Thymus (tissue), 11 donors: ENCODE results near the gene KLHL10. TPM values are rescaled to one million over a fixed set of nuclear protein-coding genes. Genes with fewer than 3 reads are reported as not detected.

ENCODE experiments used
- DNase-seq, 9 donors: peaks; one replicate each; pipeline ENCODE4 v3.0.0-alpha.2; 2013; ENCODE audit warnings: low spot score in 9 of 9, low read depth in 6 of 9, missing footprints in 1 of 9
- H3K27ac ChIP-seq, 2 donors: one replicate each; pipeline ENCODE4 v1.5.1; 2013; ENCODE audit warnings: control low read depth in 1 of 2, low read depth in 1 of 2, low read length in 1 of 2, mild to moderate bottlenecking in 1 of 2, moderate library complexity in 1 of 2
- H3K27me3 ChIP-seq, 2 donors: one replicate each; pipeline ENCODE4 v1.5.1; 2013; ENCODE audit warnings: low read length in 1 of 2; ENCODE audit not compliant: control insufficient read depth in 2 of 2, insufficient read depth in 1 of 2
- H3K36me3 ChIP-seq, 2 donors: one replicate each; pipeline ENCODE4 v1.5.1; 2013; ENCODE audit warnings: low read length in 1 of 2, mild to moderate bottlenecking in 1 of 2, moderate library complexity in 1 of 2; ENCODE audit not compliant: control insufficient read depth in 2 of 2, insufficient read depth in 2 of 2
- H3K4me1 ChIP-seq, 2 donors: one replicate each; pipeline ENCODE4 v1.5.1; 2013; ENCODE audit warnings: low read length in 2 of 2; ENCODE audit not compliant: control insufficient read depth in 2 of 2, insufficient read depth in 2 of 2
- H3K4me3 ChIP-seq, 2 donors: one replicate each; pipeline ENCODE4 v1.5.1; 2013; ENCODE audit warnings: low read length in 2 of 2, control low read depth in 1 of 2, mild to moderate bottlenecking in 1 of 2
- H3K9me3 ChIP-seq, 2 donors: one replicate each; pipeline ENCODE4 v1.5.1; 2013; ENCODE audit warnings: low read length in 1 of 2, mild to moderate bottlenecking in 1 of 2; ENCODE audit not compliant: control insufficient read depth in 2 of 2, insufficient read depth in 1 of 2
- WGBS: extraction: QIAGEN DNeasy Blood & Tissue Kit; methylation state at CpG from one replicate; pipeline ENCODE4 v1.1.7; 2013; 5-methylcytosine and 5-hydroxymethylcytosine counted together
- polyA plus RNA-seq: library from polyadenylated mRNA; stranded (reverse); fragments of 200-250 nt; gene quantifications from one replicate; pipeline ENCODE4 v1.2.3, GENCODE V29; 2013
- total RNA-seq: library from RNA; stranded (reverse); fragments of 120-200 nt; gene quantifications from one replicate; pipeline ENCODE4 v1.2.4, GENCODE V29; 2013
- donor health status: healthy.

KLHL10 gene
- total and polyA plus RNA-seq, 2 donors: 0.14 TPM; not detected in 1

DNA sequence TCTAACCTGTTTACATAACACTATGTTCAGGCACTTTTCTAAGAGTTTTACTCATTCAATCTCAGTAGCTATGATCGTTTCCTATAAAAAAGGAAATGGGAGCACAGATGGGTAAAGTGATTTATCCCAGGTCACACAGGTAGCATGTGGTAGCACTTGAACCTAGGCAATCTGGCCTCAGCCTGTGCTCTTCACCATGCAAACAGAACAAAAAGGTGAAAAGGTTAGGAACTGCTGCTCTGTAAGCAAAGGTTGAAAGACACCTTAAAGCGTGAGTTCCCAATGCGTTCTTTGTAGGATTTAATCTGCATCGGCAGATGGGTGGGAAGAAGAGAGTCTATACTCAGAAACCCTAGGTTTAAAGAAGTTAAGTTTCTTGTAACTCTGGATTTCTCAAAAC, 42.5 kb downstream of the KLHL10 start:
- Histone ChIP-seq H3K4me1 (no peaks in the 10 kb centered on the region), H3K36me3 (peaks cover 62 to 70% of the 10 kb centered on the region in 2 donors), H3K27ac (no peak overlapping the region), H3K9me3 (no peaks in the 10 kb centered on the region), H3K4me3 (no peak overlapping the region), H3K27me3 (no peaks in the 10 kb centered on the region)
- no peak for DNase-seq
- WGBS: 96% methylated on average over 4 of the region's 4 CpGs

DNA sequence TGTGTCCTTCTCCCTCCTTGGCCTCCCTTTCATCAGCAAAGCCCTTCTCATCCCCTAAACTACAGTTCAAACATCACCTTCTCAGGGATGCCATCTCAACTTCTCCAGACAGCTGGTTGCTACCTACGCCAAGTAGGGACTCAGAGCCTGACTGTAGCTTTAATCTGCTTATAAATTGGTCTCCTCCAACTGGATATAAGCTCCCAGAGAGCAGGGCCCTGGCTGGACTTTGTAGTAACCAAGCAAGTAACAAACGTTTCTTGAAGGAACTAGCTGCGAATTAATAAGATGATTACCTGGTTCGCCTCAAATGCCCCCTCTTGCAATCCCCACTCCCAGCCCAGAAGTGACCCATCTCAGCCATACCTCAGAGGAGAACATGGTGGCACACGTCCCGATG, 45.1 kb downstream of the KLHL10 start:
- H3K9me3 ChIP-seq: no peaks in the 10 kb centered on the region
- WGBS: 96% methylated on average over 6 of the region's 6 CpGs

DNA sequence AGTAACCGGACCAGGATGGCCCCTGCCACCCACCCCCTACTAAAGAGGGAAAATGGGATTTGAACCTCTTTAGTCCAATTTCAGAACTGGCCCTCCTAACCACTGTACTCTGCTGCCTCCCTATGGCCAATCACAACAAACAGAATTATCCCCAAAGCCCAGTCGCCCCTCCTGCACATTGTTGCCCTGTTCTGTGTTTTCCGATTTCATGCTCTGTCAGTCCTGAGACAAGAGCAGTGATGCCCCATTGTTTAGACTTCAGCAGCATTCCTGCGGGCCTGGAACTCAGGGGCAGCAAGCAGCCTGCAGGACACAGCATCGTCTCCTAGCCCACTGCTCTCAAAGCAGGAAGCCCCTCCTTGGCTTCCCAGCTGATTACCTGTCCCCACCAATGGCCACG, 48.1 kb downstream of the KLHL10 start:
- H3K27me3 ChIP-seq: no peaks in the 10 kb centered on the region
- DNase-seq: peak in 1 of 9 donors; percentile 10
- no peak overlapping the region for H3K4me3 ChIP-seq
- no peaks in the 10 kb centered on the region for H3K9me3 ChIP-seq
- no peaks in the 10 kb centered on the region for H3K4me1 ChIP-seq
- WGBS: 97% methylated on average over 6 of the region's 6 CpGs
- H3K36me3 ChIP-seq: peaks cover 73 to 86% of the 10 kb centered on the region in 2 donors
- no peak overlapping the region for H3K27ac ChIP-seq

More for the DNA sequence above, 45.1 kb downstream of the KLHL10 start:
- Histone ChIP-seq H3K4me3 (no peak overlapping the region), H3K27me3 (no peaks in the 10 kb centered on the region), H3K27ac (no peak overlapping the region), H3K4me1 (no peaks in the 10 kb centered on the region), H3K36me3 (peaks cover 74 to 92% of the 10 kb centered on the region in 2 donors)
- DNase-seq: no peak

DNA sequence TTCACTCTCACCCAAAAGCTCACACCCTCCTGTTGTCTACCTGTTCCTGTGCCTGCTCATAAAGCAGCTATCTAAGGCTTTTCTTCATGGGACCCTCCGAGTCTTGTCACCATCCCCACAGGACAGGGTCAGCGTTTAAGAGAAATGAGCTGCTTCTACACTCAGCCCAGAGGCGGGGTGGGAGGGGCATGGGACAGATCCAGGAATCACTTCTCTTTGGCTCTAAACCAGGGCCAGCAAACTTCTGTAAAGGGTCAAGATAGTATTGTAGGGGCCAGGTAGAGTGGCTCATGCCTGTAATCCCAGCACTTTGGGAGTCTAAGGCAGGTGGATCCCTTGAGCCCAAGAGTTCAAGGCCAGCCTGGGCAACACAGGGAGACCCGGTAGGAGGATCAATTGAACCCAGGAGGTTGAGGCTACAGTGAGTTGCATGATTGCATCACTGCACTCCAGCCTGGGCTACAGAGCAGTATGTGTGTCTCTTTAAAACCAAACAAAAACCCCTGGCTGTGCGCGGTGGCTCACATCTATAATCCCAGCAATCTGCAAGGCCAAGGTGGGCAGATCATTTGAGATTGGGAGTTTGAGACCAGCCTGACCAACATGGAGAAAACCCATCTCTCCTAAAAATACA, 50.8 kb downstream of the KLHL10 start:
- DNase-seq: no peak
- 98% methylated on average over 6 of the region's 6 CpGs for WGBS

DNA sequence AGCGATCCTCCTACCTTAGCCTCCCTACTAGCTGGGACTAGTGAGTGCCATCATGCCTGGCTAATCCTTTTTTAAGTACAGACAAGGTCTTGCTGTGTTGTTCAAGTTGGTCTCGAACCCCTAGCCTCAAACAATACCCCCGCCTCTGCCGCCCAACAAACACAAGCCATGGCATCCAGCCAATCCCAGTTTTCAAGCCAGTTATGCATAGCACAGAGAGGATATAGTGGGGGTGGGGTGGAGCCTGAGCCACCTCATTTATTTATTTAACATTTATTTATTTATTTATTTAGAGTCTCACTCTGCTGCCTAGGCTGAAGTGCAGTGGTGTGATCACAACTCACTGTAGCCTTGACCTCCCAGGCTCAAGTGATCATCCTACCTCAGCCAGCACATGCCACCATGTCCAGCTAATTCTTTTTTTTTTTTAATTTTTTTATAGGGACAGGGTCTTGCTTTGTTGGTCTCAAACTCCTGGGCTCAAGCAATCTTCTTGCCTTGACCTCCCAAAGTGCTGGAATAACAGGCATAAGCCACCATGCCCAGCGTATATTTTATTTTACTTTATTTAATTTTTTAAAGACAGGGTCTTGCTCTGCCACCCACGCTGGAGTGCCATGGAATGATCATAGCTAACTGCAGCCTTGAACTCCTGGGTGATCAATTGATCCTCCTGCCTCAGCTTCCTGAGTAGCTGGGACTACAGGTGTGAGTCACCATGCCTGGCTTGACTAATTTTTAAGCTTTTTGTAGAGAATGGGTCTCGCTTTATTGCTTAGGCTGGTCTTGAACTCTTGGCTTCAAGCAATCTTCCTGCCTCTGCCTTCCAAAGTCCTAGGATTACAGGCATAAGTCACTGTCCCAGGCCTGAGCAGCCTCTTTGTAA, 53.8 kb downstream of the KLHL10 start:
- H3K4me3 ChIP-seq: no peak overlapping the region
- H3K36me3 ChIP-seq: peaks cover 78 to 80% of the 10 kb centered on the region in 2 donors
- no peaks in the 10 kb centered on the region for H3K4me1 ChIP-seq
- WGBS: 99% methylated on average over 7 of the region's 7 CpGs
- H3K9me3 ChIP-seq: no peaks in the 10 kb centered on the region
- DNase-seq: no peak
- no peaks in the 10 kb centered on the region for H3K27me3 ChIP-seq
- H3K27ac ChIP-seq: no peak overlapping the region

More for the DNA sequence above, 50.8 kb downstream of the KLHL10 start:
- Histone ChIP-seq H3K4me1 (no peaks in the 10 kb centered on the region), H3K27ac (no peak overlapping the region), H3K36me3 (peaks cover 80 to 86% of the 10 kb centered on the region in 2 donors), H3K4me3 (no peak overlapping the region), H3K27me3 (no peaks in the 10 kb centered on the region), H3K9me3 (no peaks in the 10 kb centered on the region)

DNA sequence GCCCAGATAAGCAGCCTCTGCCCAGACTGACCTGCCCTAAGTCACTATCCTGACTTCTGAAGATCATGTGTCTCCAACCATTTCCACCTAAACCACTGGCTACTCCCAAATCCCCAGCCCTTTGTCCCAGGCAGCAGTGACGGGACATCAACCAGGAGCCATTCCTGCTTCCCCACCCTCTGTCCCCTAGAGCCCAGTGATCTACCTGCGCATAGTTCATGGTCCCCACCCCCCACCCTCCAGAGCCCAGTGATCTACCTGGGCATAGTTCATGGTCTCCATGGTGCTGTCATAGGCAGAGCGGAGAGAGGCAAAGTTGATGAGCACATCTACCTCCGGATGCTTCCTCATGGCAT, 54.4 kb downstream of the KLHL10 start:
- Histone ChIP-seq H3K4me3 (no peak overlapping the region), H3K4me1 (no peaks in the 10 kb centered on the region)
- over 99% methylated on average over 4 of the region's 4 CpGs for WGBS

DNA sequence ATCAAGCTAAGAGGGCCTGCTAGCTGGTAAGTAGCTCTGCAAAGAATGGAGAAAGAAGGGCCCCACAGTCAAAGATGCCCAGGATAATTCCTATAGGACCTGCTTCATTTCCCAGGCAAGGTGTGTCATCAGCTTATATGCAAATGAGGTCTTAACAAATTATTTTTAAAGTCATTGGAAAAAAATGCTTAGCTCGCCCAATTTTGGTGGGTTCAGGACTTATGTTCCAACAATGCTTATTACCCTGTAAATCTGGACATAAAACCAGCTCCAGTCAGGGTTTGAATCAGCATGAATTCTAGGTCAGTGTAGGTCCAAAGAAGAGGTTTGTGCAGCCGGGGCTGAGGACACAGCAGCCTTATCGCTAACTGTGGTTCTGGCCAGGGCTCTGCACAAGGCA, 55.8 kb downstream of the KLHL10 start:
- no peak overlapping the region for H3K4me3 ChIP-seq
- H3K27ac ChIP-seq: no peak overlapping the region
- no peaks in the 10 kb centered on the region for H3K27me3 ChIP-seq
- no peaks in the 10 kb centered on the region for H3K4me1 ChIP-seq
- no peak for DNase-seq
- peaks cover 80 to 88% of the 10 kb centered on the region in 2 donors for H3K36me3 ChIP-seq
- H3K9me3 ChIP-seq: no peaks in the 10 kb centered on the region
- 99% methylated on average over 3 of the region's 3 CpGs for WGBS

More for the DNA sequence above, 54.4 kb downstream of the KLHL10 start:
- no peak overlapping the region for H3K27ac ChIP-seq
- H3K27me3 ChIP-seq: no peaks in the 10 kb centered on the region
- H3K36me3 ChIP-seq: peaks cover 78 to 80% of the 10 kb centered on the region in 2 donors
- DNase-seq: no peak
- no peaks in the 10 kb centered on the region for H3K9me3 ChIP-seq

DNA sequence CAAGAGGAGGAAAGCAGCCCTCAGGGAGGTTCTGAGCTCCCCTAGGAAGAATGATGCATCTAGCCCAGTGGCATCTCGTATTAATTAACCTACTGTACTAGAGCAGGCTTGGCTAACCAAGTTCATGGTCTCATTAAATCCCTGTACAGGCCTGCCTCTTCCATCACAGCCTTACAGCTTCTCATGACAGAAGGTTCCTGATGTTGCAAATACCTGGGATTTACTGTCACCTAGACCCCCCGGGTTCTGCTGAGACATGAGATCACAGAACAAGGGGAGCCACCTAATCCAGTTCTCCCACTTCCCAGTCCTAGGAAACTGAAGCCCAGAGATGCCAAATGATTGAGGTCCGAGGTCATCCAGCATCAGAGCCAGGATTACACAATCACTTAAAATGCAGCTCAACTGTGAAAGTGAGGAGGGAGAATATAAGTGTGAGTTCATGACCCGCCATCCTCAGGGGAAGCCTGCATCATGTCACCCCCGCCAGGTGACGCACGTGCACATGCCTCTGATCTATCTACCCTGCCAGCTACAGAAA, 57.2 kb downstream of the KLHL10 start:
- H3K4me3 ChIP-seq: no peak overlapping the region
- no peak for DNase-seq
- no peaks in the 10 kb centered on the region for H3K9me3 ChIP-seq
- no peak overlapping the region for H3K27ac ChIP-seq
- H3K4me1 ChIP-seq: no peaks in the 10 kb centered on the region
- no peaks in the 10 kb centered on the region for H3K27me3 ChIP-seq
- 80% methylated on average over 7 of the region's 7 CpGs for WGBS
- peaks cover 78 to 87% of the 10 kb centered on the region in 2 donors for H3K36me3 ChIP-seq

DNA sequence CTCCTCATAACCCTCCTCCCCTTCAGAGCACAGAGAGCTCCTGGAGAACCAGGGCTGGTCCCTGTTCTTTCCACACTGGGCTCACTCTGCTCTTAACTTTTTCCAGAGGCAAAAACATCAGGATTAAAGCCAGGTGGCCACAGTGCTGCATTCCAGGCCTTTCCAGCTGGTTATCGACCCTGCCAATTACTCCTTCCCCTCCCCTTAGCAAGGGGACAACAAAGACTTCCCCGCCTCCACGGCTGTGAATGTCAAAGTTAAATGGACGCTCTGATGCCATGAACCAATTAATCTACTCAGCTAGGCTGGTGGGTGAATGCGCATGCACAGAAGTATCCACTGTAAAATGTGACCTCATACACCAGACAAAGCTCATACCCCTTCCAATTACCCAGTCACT, 58.0 kb downstream of the KLHL10 start:
- Histone ChIP-seq H3K4me1 (no peaks in the 10 kb centered on the region), H3K27ac (no peak overlapping the region), H3K9me3 (no peaks in the 10 kb centered on the region), H3K36me3 (peaks cover 79 to 90% of the 10 kb centered on the region in 2 donors), H3K27me3 (no peaks in the 10 kb centered on the region), H3K4me3 (no peak overlapping the region)
- no peak for DNase-seq
- WGBS: 96% methylated on average over 5 of the region's 5 CpGs
